OCI-M2 (cell line): Measurements from ENCODE around the gene ARHGAP18.

Source experiments
- DNase-seq: peaks from one replicate; lab custom pipeline; 2025; ENCODE audit not compliant: unreplicated experiment; lab: John Stamatoyannopoulos, UW

Gene ARHGAP18

GRCh38 chr6:129719692-129720091 is 9.7 kb upstream of the ARHGAP18 start:
- DNase-seq: no peak

GRCh38 chr6:129717277-129717676 is 7.3 kb upstream of the ARHGAP18 start:
- DNase-seq: no peak

- no peak for DNase-seq
Observed at GRCh38 chr6:129713806-129714333, 3.9 kb upstream of the ARHGAP18 start.

- DNase-seq: no peak
Observed at GRCh38 chr6:129711271-129711631, 1.3 kb upstream of the ARHGAP18 start.

- no peak for DNase-seq
Observed at GRCh38 chr6:129710450-129711270, 683 bp upstream of the ARHGAP18 start.

GRCh38 chr6:129709196-129709768 is 695 bp downstream of the ARHGAP18 start:
- no peak for DNase-seq

GRCh38 chr6:129708496-129709195 is 1.3 kb downstream of the ARHGAP18 start:
- DNase-seq: no peak

GRCh38 chr6:129707882-129708495 is 2.0 kb downstream of the ARHGAP18 start:
- DNase-seq: no peak

GRCh38 chr6:129707028-129707427 is 2.9 kb downstream of the ARHGAP18 start:
- DNase-seq: no peak

- no peak for DNase-seq
Observed at GRCh38 chr6:129705212-129705611, 4.8 kb downstream of the ARHGAP18 start.

- no peak for DNase-seq
Observed at GRCh38 chr6:129704708-129705107, 5.3 kb downstream of the ARHGAP18 start.

- DNase-seq: no peak
Observed at GRCh38 chr6:129701721-129702455, 8.1 kb downstream of the ARHGAP18 start.

GRCh38 chr6:129700666-129701065 is 9.3 kb downstream of the ARHGAP18 start:
- DNase-seq: no peak

- DNase-seq: no peak
Observed at GRCh38 chr6:129699659-129700058, 10.3 kb downstream of the ARHGAP18 start.

GRCh38 chr6:129698430-129698829 is 11.5 kb downstream of the ARHGAP18 start:
- no peak for DNase-seq

- no peak for DNase-seq
Observed at GRCh38 chr6:129697788-129698187, 12.2 kb downstream of the ARHGAP18 start.

GRCh38 chr6:129696843-129697242 is 13.1 kb downstream of the ARHGAP18 start:
- DNase-seq: no peak

GRCh38 chr6:129696028-129696418 is 14.0 kb downstream of the ARHGAP18 start:
- no peak for DNase-seq

GRCh38 chr6:129695373-129696027 is 14.5 kb downstream of the ARHGAP18 start:
- DNase-seq: no peak

GRCh38 chr6:129694036-129694435 is 15.9 kb downstream of the ARHGAP18 start:
- DNase-seq: no peak
